CD4-positive, alpha-beta T cell treated with Interleukin-21 for 1 hour (primary cell): ENCODE measurements around the gene FOLR3.
"Not testable (repeated sequence)": the region's sequence is repeated elsewhere in the genome, so short reads cannot be mapped to it uniquely, and the experiment has no call there.

Experiments used
- DNase-seq: peaks from one replicate; pipeline ENCODE4 v3.0.0-alpha.2; 2020

Gene FOLR3

DNA sequence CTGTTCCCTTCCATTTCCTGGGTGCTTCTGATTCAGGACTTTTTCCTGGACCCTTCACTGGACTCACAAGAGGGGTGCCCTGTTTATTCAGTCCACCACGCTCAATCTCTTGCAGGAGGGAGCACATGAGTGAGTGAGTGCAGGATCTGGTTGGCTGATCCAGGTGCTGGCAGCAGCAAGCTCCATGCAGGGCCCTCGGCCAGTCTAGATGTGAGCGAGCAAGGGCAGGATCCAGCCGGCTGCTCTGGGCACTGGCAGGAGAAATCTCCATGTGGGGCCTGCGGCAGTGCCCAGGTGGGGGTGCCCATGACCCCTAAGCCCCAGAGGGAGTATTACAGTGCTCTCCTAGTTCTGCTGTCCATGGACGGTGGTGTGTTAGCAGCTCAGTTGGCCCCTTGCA is 11.5 kb upstream of the FOLR3 start:
- DNase-seq: no peak

DNA sequence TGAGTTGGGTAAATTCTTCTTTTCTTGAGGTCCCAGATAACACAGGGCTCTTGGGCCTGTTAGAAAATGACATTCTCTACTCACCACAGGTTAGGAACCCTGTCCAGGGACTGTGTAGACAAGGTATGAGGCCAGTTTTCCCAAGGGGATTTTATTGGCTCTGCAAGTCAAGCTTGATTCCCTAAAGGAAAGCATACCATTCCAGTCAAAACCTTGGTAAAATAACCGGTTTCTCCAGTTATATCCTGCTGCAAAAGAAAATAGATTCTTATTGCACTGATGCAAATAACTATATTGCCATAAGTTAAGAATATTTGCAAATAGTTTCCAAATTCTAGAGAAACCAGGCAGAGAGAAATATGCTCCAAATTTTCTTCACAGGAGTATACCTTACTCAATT is 9.6 kb upstream of the FOLR3 start:
- DNase-seq: no peak

DNA sequence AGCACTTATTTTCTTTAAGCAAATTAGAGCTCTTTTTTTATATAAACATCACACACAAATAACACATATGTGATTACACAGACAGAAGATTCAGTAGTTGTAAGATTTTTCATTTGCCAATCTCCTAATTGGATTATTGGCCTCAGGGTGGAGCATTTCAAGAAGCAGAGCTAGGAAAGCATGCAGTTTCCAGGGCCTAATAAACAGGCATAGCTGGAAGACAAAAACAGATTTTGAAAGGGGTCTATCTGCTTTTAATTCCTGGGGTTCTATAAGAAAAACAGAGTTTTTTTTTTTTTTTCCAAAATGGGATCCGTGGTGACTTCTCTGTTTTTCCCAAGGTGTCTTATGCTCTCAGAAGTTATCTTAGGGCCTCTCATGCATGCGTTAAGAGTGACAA is 7.6 kb upstream of the FOLR3 start:
- DNase-seq: no peak

DNA sequence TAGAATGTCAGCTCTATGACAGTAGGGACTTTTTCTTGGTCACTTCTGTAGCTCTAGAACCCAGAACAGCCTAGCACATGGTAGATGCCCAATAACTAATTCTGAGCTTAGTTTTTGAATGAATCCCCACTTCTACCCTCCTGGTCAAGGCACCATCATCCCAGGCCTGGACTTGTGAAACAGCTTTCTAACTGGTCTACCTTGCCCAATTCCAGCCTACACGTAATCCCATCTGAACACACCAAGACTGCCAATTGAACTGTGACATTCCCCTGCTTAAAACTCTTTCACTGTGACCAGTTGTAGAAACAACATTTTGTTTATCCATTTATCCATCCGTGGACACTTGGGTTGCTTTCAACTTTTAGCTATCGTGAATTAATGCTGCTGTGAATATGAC is 6.1 kb upstream of the FOLR3 start:
- DNase-seq: no peak

DNA sequence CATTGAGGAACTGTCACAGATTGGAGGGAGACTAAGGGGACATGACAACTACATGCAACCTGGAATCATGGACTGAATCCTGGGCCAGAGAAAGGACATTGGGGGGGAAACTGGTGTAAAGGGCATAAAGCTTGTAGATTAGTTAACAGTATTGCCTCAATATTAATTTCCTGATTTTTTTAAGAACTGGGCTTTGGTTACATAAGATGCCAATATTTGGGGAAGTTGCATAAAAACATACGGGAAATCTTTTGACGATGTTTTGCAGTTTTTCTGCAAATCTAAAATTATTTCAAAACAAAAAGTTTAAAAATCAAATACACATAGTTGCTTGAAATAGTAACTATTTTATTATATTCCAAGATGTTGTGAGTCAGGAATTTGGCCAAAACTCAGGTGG is 2.9 kb upstream of the FOLR3 start:
- no peak for DNase-seq

DNA sequence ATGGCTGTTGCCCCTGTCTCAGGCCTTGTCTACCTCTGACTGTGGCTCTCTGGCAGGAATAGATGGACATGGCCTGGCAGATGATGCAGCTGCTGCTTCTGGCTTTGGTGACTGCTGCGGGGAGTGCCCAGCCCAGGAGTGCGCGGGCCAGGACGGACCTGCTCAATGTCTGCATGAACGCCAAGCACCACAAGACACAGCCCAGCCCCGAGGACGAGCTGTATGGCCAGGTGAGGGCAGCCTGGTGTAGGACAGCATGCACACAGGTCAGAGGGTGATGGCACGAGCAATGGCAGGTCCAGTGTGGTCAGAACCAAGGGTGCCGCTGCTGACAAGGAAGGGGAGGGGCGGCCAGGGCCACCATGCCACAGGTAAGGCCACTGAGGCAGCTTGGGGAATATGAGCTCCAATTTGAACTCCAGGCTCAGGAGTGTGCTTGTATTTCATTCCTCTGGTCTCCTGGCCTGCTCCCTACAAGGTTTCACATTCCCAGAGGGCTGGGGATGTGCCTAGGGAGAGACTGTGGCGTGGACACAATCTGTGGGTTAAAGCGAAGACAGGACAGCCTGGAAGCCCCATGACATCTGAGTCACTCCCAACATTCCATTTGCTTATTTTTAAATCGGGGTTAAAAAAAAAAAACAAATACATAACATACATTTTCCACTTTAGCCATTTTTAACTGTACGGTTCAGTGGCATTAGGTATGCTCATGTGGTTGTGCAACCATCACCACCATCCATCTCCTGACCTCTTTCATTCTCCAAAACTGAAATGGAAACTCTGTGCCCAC is 562 bp downstream of the FOLR3 start:
- no peak for DNase-seq

DNA sequence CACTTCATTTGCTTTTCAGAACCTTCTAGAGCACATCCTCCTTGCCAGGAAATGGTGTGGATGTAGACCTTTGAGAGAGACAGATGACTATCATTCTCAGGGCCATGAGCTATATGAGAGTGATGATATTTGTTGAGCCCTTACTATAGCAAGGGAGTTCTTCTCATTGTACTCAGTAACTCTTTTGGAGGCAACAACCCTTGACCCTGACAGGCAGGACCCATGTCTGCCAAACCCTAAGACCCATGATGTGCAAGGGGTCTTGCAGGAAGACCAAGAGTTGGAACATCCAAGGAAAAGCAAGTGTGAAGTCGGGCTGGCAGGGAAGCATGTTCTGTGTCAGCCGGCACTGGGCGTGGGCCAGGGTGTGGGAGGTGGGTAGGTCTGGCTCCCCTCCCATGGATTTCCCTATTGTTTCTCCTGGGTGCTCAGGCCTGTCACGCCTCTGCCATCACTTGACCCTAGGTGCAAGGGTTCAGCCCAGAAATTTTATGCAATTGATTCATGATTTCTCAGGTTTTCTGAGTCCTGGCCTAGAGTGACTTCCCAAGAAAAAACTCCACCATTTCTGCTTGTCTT is 1.2 kb downstream of the FOLR3 start:
- DNase-seq: no peak

DNA sequence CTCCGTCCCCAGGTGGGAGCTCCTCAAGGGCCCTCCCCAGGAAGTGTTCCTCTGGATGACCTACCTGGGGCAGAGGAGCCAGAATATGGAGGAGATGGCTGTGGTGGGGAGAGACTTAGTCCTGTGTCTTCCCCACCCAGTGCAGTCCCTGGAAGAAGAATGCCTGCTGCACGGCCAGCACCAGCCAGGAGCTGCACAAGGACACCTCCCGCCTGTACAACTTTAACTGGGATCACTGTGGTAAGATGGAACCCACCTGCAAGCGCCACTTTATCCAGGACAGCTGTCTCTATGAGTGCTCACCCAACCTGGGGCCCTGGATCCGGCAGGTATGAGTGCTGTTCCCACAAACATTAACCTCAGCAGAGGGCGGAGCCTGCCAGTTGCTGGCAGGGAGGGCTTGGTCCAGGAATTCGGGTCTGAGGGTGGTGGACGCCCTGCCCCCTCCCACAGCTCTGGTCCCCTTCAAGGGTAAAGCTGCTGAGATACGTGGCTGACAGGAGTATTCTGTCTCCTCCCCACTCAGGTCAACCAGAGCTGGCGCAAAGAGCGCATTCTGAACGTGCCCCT is 3.4 kb downstream of the FOLR3 start:
- DNase-seq: no peak

DNA sequence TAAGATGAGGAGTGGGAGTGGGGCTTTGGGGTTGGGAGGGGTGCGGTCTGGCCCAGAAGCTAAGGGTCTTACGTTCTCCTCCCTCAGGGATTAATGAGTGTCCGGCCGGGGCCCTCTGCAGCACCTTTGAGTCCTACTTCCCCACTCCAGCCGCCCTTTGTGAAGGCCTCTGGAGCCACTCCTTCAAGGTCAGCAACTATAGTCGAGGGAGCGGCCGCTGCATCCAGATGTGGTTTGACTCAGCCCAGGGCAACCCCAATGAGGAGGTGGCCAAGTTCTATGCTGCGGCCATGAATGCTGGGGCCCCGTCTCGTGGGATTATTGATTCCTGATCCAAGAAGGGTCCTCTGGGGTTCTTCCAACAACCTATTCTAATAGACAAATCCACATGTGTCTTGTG is 4.0 kb downstream of the FOLR3 start:
- DNase-seq: no peak

DNA sequence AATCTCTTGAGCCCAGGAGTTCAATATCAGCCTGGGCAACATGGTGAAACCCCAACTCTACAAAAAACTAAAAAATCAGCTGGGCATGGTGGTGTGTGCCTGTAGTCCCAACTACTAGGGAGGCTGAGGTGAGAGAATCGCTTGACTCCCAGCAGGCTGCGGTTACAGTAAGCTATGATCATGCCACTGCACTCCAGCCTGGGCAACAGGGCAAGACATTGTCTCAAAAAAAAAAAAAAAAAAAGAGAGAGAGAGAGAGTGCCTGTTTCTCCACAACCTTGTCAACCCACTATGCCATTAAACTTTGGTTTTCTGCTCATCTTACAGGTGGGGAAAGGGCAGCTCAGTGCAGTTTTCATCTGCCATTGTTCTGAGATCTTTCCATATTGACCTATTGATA is 5.1 kb downstream of the FOLR3 start:
- DNase-seq: no peak

DNA sequence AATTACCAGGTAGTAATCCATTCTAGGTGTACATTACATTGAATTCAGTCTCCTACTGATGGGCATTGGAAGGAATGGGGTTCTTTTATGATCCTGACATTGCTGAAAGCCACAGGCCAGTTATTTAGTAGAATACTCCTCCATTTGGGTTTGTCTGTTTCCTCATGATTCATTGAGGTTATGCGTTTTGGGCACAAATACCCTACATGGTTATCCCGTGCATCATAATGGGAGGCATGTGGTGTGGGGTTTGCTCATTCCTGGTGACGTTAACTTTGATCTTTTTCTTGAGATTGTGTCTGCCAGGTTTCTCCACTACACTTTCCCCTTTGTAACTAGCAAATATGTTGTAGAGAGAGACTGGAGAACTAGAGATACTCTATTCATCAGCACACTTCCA is 5.5 kb downstream of the FOLR3 start:
- no peak for DNase-seq

DNA sequence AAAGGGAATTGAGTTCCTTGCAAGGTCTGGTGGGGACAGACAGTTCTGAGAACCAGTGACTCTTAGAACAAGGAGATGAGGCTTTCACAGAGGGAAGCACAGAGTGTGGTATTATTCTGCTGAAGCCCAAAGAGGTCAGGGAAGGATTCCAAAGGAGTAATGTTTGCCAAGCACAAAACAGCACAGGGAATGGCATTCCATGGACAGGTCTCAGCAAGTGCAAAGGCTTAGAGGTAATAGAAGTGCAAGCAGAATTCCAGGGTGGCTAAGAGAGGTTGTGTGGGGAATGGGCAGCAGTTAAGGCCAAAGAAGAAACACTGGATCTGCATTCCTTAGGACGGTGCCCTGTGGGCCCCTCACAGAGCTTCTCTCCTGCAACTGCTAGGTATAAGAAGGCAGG is 6.6 kb downstream of the FOLR3 start:
- DNase-seq: not testable (repeated sequence)

DNA sequence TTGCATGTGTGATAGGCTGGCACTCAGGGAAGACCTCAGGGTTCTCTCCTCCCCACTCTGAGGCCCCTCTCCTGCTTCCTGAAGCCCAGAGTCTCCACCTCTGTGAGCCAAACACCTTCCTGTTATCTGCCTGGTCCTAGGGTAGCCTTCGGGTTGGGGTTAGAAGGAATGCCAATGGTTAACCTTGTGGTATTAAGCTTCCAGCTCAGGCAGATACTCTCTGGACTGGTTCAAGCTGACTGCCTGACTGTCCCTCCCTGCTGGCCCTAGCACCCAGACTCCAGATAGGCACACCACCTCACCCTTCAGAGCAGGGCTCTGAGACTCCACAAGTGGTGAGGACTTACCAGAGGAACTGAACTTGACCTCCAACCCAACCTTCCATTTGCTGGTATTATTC is 7.0 kb downstream of the FOLR3 start:
- not testable (repeated sequence) for DNase-seq

DNA sequence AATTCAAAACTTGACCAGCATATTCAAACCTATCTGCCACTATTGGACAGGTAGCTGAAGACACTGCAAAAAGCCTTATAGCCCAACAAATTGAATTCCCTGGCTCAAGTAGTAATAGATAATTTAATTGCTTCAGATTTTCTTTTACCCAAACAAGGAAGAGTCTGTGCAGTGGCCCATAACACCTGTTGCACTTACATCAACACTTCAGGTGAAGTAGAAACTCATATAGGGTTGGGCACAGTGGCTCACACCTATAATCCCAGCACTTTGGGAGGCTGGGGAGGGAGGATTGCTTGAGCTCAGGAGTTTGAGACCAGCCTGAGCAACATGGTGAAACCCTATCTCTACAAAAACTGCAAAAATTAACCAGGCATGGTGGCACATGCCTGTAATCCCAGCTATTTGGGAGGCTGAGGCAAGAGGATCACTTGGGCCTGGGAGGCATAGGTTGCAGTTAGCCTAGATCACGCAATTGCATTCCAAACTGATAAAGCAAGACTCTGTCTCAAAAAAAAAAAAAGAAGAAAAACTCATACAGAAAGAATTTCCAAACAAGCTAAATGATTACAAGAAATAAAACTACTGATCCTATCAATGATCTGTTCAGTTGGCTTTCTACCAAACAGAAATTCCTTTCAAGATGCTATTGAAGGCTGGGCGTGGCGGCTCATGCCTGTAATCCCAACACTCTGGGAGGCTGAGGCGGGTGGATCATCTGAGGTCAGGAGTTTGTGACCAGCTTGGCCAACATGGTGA is 9.5 kb downstream of the FOLR3 start:
- no peak for DNase-seq

DNA sequence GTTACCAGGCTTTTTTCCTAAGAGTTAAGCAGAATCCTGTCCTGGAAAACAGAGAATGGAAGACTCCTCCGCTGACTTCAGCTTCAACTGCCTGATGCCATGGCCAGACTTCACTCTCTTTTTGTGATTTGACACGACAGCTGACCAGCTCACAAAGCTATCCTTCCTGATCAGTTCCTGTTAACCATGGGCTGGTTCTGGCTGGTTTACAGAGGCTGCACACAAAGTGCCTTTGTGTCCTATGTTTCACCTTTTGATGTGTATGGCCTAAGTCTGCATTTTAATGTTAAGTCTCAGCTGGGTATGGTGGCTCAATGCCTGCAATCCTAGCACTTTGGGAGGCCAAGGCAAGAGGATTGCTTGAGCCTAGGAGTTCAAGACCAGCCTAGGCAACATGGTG is 11.1 kb downstream of the FOLR3 start:
- no peak for DNase-seq

DNA sequence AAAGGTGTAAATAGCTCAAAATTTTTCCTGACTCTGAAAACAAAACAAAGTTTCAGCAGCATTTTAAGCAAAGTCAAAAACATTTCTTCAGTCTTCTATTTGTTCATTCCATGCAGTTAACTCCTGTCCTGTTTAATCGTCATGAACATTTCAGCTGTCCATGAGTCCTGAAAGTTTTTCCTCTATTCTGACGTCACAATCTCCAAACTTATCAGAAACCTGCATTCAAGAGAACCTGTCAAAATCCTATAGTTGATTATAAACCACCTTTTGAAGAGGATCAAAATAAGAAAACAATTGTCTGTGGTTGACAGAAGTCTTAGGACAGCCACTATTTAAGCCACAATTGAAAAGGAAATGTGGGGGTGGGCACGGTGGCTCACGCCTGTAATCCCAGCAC is 15.4 kb downstream of the FOLR3 start:
- no peak for DNase-seq

DNA sequence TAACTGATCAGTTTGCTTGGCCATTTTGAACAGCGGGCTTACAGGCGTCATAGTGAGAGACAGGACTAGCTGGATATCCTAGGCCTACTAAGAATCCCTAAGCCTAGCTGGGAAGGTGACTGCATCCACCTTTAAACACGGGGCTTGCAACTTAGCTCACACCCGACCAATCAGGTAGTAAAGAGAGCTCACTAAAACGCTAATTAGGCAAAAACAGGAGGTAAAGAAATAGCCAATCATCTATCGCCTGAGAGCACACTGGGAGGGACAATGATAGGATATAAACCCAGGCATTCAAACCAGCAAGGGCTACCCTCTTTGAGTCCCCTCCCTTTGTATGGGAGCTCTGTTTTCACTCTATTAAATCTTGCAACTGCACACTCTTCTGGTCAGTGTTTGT is 18.3 kb downstream of the FOLR3 start:
- not testable (repeated sequence) for DNase-seq

DNA sequence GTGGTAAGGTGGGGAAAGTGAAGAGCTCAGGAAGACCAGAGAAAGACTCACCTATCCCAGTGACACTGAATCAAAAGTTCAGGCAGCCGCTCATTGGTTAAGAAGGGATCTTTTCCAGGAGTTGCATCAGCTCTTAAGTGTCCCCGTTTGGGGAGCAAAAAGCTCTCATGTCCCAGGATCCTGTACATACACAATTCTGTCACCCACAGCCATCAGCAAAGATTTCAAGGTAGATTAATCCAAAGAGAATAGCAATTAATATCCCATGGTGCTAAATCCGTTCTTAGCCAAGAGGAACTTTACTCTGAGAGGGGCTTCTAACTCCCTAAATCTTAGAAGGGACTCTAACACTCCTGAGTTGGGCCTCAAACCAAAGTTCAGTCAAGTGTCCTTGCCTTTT is 19.3 kb downstream of the FOLR3 start:
- DNase-seq: no peak

DNA sequence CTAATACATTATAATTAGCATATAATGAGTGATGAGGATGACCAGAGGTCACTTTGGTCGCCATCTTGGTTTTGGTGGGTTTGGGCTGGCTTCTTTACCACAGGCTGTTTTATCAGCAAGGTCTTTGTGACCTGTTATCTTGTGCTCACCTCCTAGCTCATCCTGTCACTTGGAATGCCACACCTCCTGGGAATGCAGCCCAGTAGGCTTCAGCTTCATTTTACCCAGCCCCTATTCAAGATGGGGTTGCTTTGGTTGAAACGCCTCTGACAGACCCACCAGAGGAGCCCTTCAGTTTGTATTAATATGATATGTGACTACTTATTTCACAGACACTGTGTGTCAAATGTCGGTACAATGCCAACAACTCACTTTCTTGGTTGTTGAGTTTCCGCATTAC is 20.2 kb downstream of the FOLR3 start:
- DNase-seq: no peak

DNA sequence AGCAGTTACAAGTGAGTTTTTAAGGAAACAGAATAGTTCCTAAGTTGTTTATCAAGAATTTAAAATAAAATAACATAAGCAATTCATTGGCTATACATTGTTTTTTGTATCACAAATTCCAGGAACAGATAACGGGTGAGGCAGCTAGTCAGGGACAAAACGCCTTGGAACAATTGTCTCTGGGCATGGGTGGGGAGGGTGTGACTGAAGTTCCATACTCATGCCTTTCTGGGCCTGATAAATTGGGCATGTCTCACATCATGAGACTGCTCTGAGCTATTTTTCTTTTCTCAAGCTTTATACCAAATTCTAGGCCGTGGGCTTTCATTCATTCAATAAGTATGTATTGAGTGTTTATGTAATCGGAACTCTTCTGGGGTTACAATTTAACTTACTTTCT is 21.6 kb downstream of the FOLR3 start:
- no peak for DNase-seq

DNA sequence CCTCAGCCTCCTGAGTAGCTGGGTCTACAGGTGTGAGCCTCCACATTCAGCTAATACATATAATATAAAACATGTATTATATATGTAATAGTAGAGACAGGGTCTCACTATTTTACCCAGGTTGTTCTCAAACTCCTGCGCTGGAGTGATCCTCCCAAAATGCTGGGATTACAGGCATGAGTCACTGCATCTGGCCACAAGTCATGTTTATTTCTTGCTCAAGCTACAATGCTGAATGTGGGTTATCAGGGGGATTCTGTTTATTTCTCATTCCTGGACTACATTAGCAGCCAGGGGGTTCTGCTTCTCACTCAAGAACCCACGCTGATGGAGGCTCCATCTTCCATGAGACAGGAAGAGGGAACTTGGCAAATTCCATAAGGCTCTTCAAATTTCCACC is 24.8 kb downstream of the FOLR3 start:
- no peak for DNase-seq

DNA sequence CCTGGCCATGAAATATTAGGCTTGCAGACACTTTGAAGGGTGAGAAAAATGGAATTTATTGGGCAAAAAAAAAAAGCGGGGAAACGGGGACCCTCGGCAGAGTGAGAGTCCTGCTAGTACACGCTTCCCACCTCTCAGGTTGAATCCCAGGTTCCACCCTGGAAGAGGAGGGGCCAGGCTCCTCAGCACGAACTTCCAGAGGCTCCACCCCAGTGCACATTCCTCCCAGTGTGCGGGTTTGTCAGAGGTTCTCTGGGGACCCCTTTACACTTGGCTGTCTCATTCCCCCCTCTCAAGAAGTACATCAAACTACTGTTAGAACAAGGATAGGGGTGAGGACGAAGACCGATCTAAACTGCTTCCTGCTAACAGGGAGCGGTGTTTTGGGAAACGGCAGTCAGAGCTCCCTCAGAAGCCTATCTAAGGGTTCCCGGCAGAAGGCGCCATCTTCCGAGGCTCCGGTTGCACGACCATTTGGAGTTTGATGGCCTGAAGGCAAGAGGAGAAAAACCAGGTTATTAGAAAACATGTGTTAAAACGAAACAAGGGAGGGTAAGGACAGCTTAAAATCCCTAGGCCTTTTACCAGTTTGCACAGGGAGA is 27.5 kb downstream of the FOLR3 start:
- DNase-seq: no peak

DNA sequence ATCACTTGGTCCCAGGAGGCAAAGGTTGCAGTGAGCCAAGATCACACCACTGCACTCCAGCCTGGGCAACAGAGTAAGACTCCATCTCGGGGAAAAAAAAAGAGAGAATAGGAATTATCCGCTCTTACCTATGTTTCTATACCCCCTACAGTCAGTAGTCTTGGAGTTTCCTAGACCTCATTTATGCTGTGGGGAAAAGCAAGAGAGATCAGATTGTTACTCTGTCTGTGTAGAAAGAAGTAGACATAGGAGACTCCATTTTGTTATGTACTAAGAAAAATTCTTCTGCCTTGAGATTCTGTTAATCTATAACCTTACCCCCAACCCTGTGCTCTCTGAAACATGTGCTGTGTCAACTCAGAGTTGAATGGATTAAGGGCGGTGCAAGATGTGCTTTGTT is 28.7 kb downstream of the FOLR3 start:
- not testable (repeated sequence) for DNase-seq
